Adrenal gland (tissue), 5 donors: ENCODE results near the gene ETV6.

Source experiments
- CTCF ChIP-seq, 6 experiments: fragments of 450-650 bp in 4 of 6; fragments of 200-600 bp in 2 of 6; sonication (generic) in 1 of 6; IDR thresholded peaks; 1 replicate in 5 of 6; 2 replicates in 1 of 6; pipeline versions ENCODE4 v1.5.1 to v1.8.0; 2016 to 2021; ENCODE audit warnings: antibody characterized with exemption in 6 of 6, mild to moderate bottlenecking in 2 of 6, moderate library complexity in 1 of 6
- POLR2A ChIP-seq, 2 donors: fragments of 450-650 bp; IDR thresholded peaks; one replicate each; pipeline ENCODE4 v1.6.1; 2017; ENCODE audit warnings: antibody characterized with exemption in 2 of 2, mild to moderate bottlenecking in 2 of 2, moderate library complexity in 1 of 2
- donor health status: DM: no; HTN: no; CAD: no.

DNA sequence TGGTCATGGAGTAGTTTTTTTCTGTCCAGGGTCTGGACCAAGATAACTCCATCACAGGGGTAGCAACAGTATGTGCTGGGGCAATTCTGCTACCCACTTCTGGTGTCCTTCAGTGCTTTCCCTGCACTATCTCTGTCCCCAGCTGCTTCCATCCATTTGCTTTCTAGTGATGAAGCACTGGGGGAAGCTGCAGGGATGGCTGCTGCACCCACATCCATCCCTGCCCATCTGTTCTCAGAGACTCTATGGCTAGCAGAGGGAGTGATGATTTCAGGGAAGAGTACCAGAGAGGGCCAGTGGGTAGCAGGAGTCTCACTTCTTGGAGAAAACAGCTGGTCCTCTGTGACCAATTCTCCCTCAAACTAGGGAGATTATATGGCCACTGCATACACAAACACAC, 44.1 kb downstream of the ETV6 start:
- no peak for TF ChIP-seq CTCF (IDR thresholded peaks at IDR 0.05)
- no peak for TF ChIP-seq POLR2A (IDR thresholded peaks at IDR 0.05)
